ENCODE results near the gene TMEM174. TPM values are rescaled to one million over a fixed set of nuclear protein-coding genes. Genes with fewer than 3 reads are reported as not detected.

Gene TMEM174
- total RNA-seq, 1 donor from 2014 or later: not detected

GRCh38 chr5:73221161-73221560, 48.2 kb downstream of the TMEM174 start:
- H3K27me3 Mint-ChIP-seq (ENCODE audit: low read depth, unreplicated experiment): peaks cover 69% of the 10 kb centered on the region
- H3K79me2 ChIP-seq (ENCODE audit: insufficient read depth, low read length): no peaks in the 10 kb centered on the region
- TF ChIP-seq CTCF (IDR thresholded peaks at IDR 0.05; ENCODE audit: insufficient read depth, low read depth, low read length): no peak
- TF ChIP-seq EZH2 (IDR thresholded peaks at IDR 0.05; ENCODE audit: insufficient read depth, low read length): no peak

GRCh38 chr5:73221726-73222125, 48.7 kb downstream of the TMEM174 start:
- peaks cover 71% of the 10 kb centered on the region for H3K27me3 Mint-ChIP-seq (ENCODE audit: low read depth, unreplicated experiment)

More at GRCh38 chr5:73221161-73221560, 48.2 kb downstream of the TMEM174 start:
- Mint-ChIP-seq H3K4me3 (ENCODE audit: unreplicated experiment) (no peak overlapping the region), H3K4me1 (ENCODE audit: low read depth, unreplicated experiment) (no peaks in the 10 kb centered on the region), H3K36me3 (ENCODE audit: low read depth, unreplicated experiment) (no peaks in the 10 kb centered on the region), H3K27ac (ENCODE audit: unreplicated experiment) (no peak overlapping the region), H3K9me3 (ENCODE audit: unreplicated experiment) (no peaks in the 10 kb centered on the region)
- H4K20me1 ChIP-seq (ENCODE audit: insufficient read depth, low read length): no peaks in the 10 kb centered on the region
- H2AFZ ChIP-seq (ENCODE audit: low read depth, low read length): no peak overlapping the region
- FAIRE-seq (no peak), DNase-seq (ENCODE audit: low read depth) (no peak)
- H3K4me3 ChIP-seq (ENCODE audit: insufficient read depth, low read depth, low read length): no peak overlapping the region
- no peak overlapping the region for H3K4me2 ChIP-seq (ENCODE audit: low read length)
- peaks cover 2% of the 10 kb centered on the region for H3K4me1 ChIP-seq (ENCODE audit: insufficient read depth, low read length)
- H3K9ac ChIP-seq (ENCODE audit: low read length): no peak overlapping the region
- no peaks in the 10 kb centered on the region for H3K9me3 ChIP-seq (ENCODE audit: insufficient read depth, low read depth, low read length)
- peaks cover 6% of the 10 kb centered on the region for H3K27me3 ChIP-seq (ENCODE audit: insufficient read depth, low read length)
- H3K36me3 ChIP-seq (ENCODE audit: insufficient read depth, low read length): no peaks in the 10 kb centered on the region
- H3K27ac ChIP-seq (ENCODE audit: low read depth, low read length): no peak overlapping the region

GRCh38 chr5:73222173-73222572, 49.2 kb downstream of the TMEM174 start:
- Mint-ChIP-seq H3K9me3 (ENCODE audit: unreplicated experiment) (no peaks in the 10 kb centered on the region), H3K4me3 (ENCODE audit: unreplicated experiment) (no peak overlapping the region), H3K27me3 (ENCODE audit: low read depth, unreplicated experiment) (peaks cover 72% of the 10 kb centered on the region), H3K36me3 (ENCODE audit: low read depth, unreplicated experiment) (no peaks in the 10 kb centered on the region), H3K4me1 (ENCODE audit: low read depth, unreplicated experiment) (no peaks in the 10 kb centered on the region), H3K27ac (ENCODE audit: unreplicated experiment) (no peak overlapping the region)
- H3K9ac ChIP-seq (ENCODE audit: low read length): no peak overlapping the region
- no peaks in the 10 kb centered on the region for H3K4me1 ChIP-seq (ENCODE audit: insufficient read depth, low read length)
- no peak overlapping the region for H2AFZ ChIP-seq (ENCODE audit: low read depth, low read length)
- no peak overlapping the region for H3K27ac ChIP-seq (ENCODE audit: low read depth, low read length)
- no peak for FAIRE-seq
- no peaks in the 10 kb centered on the region for H3K79me2 ChIP-seq (ENCODE audit: insufficient read depth, low read length)
- no peak for DNase-seq (ENCODE audit: low read depth)
- H3K36me3 ChIP-seq (ENCODE audit: insufficient read depth, low read length): no peaks in the 10 kb centered on the region
- H3K9me3 ChIP-seq (ENCODE audit: insufficient read depth, low read depth, low read length): no peaks in the 10 kb centered on the region
- H3K27me3 ChIP-seq (ENCODE audit: insufficient read depth, low read length): peaks cover 6% of the 10 kb centered on the region
- H3K4me3 ChIP-seq (ENCODE audit: insufficient read depth, low read depth, low read length): no peak overlapping the region
- TF ChIP-seq EZH2 (IDR thresholded peaks at IDR 0.05; ENCODE audit: insufficient read depth, low read length) (no peak), CTCF (IDR thresholded peaks at IDR 0.05; ENCODE audit: insufficient read depth, low read depth, low read length) (no peak)
- no peak overlapping the region for H3K4me2 ChIP-seq (ENCODE audit: low read length)
- no peaks in the 10 kb centered on the region for H4K20me1 ChIP-seq (ENCODE audit: insufficient read depth, low read length)

More at GRCh38 chr5:73221726-73222125, 48.7 kb downstream of the TMEM174 start:
- no peak overlapping the region for H3K4me3 Mint-ChIP-seq (ENCODE audit: unreplicated experiment)
- H3K79me2 ChIP-seq (ENCODE audit: insufficient read depth, low read length): no peaks in the 10 kb centered on the region
- H3K9me3 ChIP-seq (ENCODE audit: insufficient read depth, low read depth, low read length): no peaks in the 10 kb centered on the region
- H3K36me3 ChIP-seq (ENCODE audit: insufficient read depth, low read length): no peaks in the 10 kb centered on the region
- no peak for TF ChIP-seq EZH2 (IDR thresholded peaks at IDR 0.05; ENCODE audit: insufficient read depth, low read length)
- no peaks in the 10 kb centered on the region for H3K9me3 Mint-ChIP-seq (ENCODE audit: unreplicated experiment)
- no peaks in the 10 kb centered on the region for H4K20me1 ChIP-seq (ENCODE audit: insufficient read depth, low read length)
- DNase-seq (ENCODE audit: low read depth) (no peak), FAIRE-seq (no peak)
- H3K9ac ChIP-seq (ENCODE audit: low read length): no peak overlapping the region
- no peak overlapping the region for H3K4me2 ChIP-seq (ENCODE audit: low read length)
- H3K4me3 ChIP-seq (ENCODE audit: insufficient read depth, low read depth, low read length): no peak overlapping the region
- H3K4me1 ChIP-seq (ENCODE audit: insufficient read depth, low read length): no peaks in the 10 kb centered on the region
- no peak overlapping the region for H3K27ac ChIP-seq (ENCODE audit: low read depth, low read length)
- H3K27ac Mint-ChIP-seq (ENCODE audit: unreplicated experiment): no peak overlapping the region
- H3K27me3 ChIP-seq (ENCODE audit: insufficient read depth, low read length): peaks cover 6% of the 10 kb centered on the region
- H3K36me3 Mint-ChIP-seq (ENCODE audit: low read depth, unreplicated experiment): no peaks in the 10 kb centered on the region
- no peak overlapping the region for H2AFZ ChIP-seq (ENCODE audit: low read depth, low read length)
- H3K4me1 Mint-ChIP-seq (ENCODE audit: low read depth, unreplicated experiment): no peaks in the 10 kb centered on the region

Other genes starting within 250 kb of the TMEM174 start
- gene FCHO2, start 217.2 kb upstream of the TMEM174 start, total RNA-seq: 15.6 and 20.7 TPM in 2 replicates
- 0.38 and 0.45 TPM in 2 replicates for gene TMEM171, start 52.6 kb upstream of the TMEM174 start, total RNA-seq

Data from astrocyte (in vitro differentiated cells and primary cell).